ENCODE measurements around the gene LRRC73.

Gene LRRC73

DNA sequence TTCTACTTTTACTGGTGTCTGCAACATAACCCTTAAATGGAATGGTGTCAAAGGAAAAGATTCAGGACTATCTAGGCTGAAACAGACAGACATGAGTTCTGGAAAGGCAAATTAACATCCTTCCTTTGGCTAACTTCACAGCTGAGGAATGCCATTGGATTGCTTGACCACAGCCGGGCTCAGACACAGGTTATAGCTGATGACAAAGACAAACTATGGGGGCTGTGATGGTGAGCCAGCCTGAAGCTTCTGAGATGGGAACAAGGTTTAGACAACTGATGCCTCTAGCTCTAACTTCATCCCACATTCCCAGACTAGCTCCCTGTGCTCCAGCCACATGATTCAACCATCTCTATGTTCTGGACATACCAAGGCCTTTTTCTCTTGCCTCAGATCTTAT lies 22.1 kb upstream of the LRRC73 start:
- TF ChIP-seq, protein P1, sequence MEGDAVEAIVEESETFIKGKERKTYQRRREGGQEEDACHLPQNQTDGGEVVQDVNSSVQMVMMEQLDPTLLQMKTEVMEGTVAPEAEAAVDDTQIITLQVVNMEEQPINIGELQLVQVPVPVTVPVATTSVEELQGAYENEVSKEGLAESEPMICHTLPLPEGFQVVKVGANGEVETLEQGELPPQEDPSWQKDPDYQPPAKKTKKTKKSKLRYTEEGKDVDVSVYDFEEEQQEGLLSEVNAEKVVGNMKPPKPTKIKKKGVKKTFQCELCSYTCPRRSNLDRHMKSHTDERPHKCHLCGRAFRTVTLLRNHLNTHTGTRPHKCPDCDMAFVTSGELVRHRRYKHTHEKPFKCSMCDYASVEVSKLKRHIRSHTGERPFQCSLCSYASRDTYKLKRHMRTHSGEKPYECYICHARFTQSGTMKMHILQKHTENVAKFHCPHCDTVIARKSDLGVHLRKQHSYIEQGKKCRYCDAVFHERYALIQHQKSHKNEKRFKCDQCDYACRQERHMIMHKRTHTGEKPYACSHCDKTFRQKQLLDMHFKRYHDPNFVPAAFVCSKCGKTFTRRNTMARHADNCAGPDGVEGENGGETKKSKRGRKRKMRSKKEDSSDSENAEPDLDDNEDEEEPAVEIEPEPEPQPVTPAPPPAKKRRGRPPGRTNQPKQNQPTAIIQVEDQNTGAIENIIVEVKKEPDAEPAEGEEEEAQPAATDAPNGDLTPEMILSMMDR (conservative IDR thresholded peaks at IDR 0.05; ENCODE audit: low read length): no peak
- no peak overlapping the region for H3K4me3 ChIP-seq (ENCODE audit: low read length)
- DNase-seq (ENCODE audit: low read depth): peak; percentile 11

GRCh38 chr6:43524483-43524961 lies 14.4 kb upstream of the LRRC73 start:
- TF ChIP-seq, protein P1 (conservative IDR thresholded peaks at IDR 0.05; ENCODE audit: low read length): no peak
- DNase-seq (ENCODE audit: low read depth): no peak

GRCh38 chr6:43523284-43523683 lies 13.1 kb upstream of the LRRC73 start:
- DNase-seq (ENCODE audit: low read depth): no peak
- no peak overlapping the region for H3K4me3 ChIP-seq (ENCODE audit: low read length)
- TF ChIP-seq, protein P1 (conservative IDR thresholded peaks at IDR 0.05; ENCODE audit: low read length): no peak

More at GRCh38 chr6:43524483-43524961, 14.4 kb upstream of the LRRC73 start:
- no peak overlapping the region for H3K4me3 ChIP-seq (ENCODE audit: low read length)

DNA sequence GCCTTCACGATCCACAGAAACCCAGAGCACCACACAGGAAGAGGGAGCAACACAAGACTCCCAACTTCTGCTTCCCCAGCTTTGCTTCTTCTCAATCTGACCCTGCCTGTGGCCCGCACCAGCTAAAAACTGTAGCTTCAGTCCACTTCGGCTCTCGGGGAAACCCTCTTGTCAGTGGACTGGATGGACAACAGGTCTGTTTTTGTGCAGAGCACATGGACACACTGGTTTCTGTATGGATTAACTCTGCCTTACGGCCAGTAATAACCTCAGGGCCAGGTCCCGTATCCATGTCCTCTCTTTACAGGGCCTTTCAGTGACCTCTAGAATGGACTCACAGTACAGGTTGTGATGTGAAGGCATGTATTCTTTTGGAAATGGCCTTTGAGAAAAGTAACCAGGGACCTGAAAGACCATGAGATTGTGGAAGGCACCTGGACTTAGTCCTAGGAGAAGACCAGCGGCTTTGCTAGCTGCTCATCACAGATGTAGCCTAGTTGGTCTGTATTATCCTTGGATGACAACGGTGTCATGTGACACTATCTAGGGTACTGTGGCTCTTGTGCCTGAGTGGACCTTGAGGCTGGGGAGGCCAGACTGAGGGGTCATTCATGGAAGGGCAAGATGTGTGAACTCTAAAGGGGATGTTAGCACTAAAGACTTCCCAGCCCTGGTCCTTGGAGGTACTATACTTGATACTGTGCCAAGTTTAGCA lies 12.6 kb upstream of the LRRC73 start:
- H3K4me3 ChIP-seq (ENCODE audit: low read length): no peak overlapping the region
- DNase-seq (ENCODE audit: low read depth): no peak
- TF ChIP-seq, protein P1 (conservative IDR thresholded peaks at IDR 0.05; ENCODE audit: low read length): no peak

DNA sequence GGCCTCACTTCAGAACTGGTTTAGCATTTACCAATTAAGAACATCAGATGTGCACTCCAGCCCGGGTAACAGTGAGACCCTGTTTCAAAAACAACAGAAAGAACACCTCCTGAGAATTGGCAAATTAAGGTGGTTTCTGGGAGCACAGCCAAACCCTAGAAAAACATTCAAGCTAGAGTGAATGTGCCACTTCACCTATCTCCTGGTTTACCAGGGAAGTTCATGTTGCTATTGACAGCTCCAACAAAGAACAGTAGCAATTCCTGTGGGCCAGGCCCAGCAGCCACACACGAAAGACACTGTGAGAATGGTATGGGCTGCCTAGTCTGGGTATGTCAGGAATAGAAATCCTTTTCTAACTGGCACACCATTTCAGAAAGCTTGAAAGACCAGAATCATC lies 11.7 kb upstream of the LRRC73 start:
- no peak for DNase-seq (ENCODE audit: low read depth)
- TF ChIP-seq, protein P1 (conservative IDR thresholded peaks at IDR 0.05; ENCODE audit: low read length): no peak
- H3K4me3 ChIP-seq (ENCODE audit: low read length): no peak overlapping the region

- no peak overlapping the region for H3K4me3 ChIP-seq (ENCODE audit: low read length)
- TF ChIP-seq, protein P1 (conservative IDR thresholded peaks at IDR 0.05; ENCODE audit: low read length): no peak
- DNase-seq (ENCODE audit: low read depth): no peak
Observed at GRCh38 chr6:43520097-43520496, 10.0 kb upstream of the LRRC73 start.

Measured in AG10803 (cell line).